Aorta (tissue), 5 donors: Measurements from ENCODE around the gene RNF208. TPM values are rescaled to one million over a fixed set of nuclear protein-coding genes. Genes with fewer than 3 reads are reported as not detected.
A peak's percentile ranks its signal among the peaks of the same experiment; 100 is the strongest.

Experiments
- ATAC-seq: fragments of 200-7000 bp; cut with Tn5 transposase; one replicate; pipeline ENCODE4 v1.9.1; 2022; ENCODE audit warnings: moderate library complexity; ENCODE audit not compliant: low FRiP score
- DNase-seq, 2 donors: peaks; one replicate each; pipeline ENCODE4 v3.0.0-alpha.2; 2020
- H3K27ac ChIP-seq, 2 donors: one replicate each; pipeline ENCODE4 v1.5.1; 2013; ENCODE audit warnings: low read length in 2 of 2, mild to moderate bottlenecking in 2 of 2, moderate library complexity in 2 of 2, control low read depth in 1 of 2, inconsistent platforms in 1 of 2, low read depth in 1 of 2
- H3K27me3 ChIP-seq, 2 donors: one replicate each; pipeline ENCODE4 v1.6.1; 2013; ENCODE audit warnings: control low read depth in 1 of 2, low read length in 1 of 2, mild to moderate bottlenecking in 1 of 2, moderate library complexity in 1 of 2; ENCODE audit not compliant: insufficient read depth in 2 of 2, control insufficient read depth in 1 of 2
- H3K36me3 ChIP-seq, 2 donors: one replicate each; pipeline ENCODE4 v1.6.1; 2013; ENCODE audit warnings: control low read depth in 1 of 2, low read length in 1 of 2, mild to moderate bottlenecking in 1 of 2; ENCODE audit not compliant: insufficient read depth in 2 of 2, control insufficient read depth in 1 of 2
- H3K4me1 ChIP-seq, 2 donors: one replicate each; pipeline ENCODE4 v1.6.1; 2013; ENCODE audit warnings: low read length in 2 of 2, control low read depth in 1 of 2, mild to moderate bottlenecking in 1 of 2, moderate library complexity in 1 of 2; ENCODE audit not compliant: insufficient read depth in 2 of 2, control insufficient read depth in 1 of 2
- H3K4me3 ChIP-seq, 2 donors: one replicate each; pipeline ENCODE4 v1.5.1; 2013; ENCODE audit warnings: low read length in 2 of 2, control low read depth in 1 of 2, mild to moderate bottlenecking in 1 of 2
- H3K9me3 ChIP-seq: one replicate; pipeline ENCODE4 v1.6.1; 2013; ENCODE audit warnings: mild to moderate bottlenecking, low read length; ENCODE audit not compliant: control insufficient read depth
- WGBS, 2 donors: extraction: QIAGEN DNeasy Blood & Tissue Kit; methylation state at CpG; one replicate each; pipeline ENCODE4 v1.1.7; 2013; 5-methylcytosine and 5-hydroxymethylcytosine counted together
- intact Hi-C, 2 donors: fragments of 100-400 bp; cut with DNase I; formaldehyde crosslinking; loops; one replicate each; pipeline versions ENCODE4 v1.14.2 to v1.15.0; 2022
- polyA plus RNA-seq, 2 donors: library from polyadenylated mRNA; stranded (reverse); fragments of 200-250 nt; gene quantifications; one replicate each; pipeline ENCODE4 v1.2.3, GENCODE V29; 2013
- total RNA-seq, 2 donors: library from RNA; stranded (reverse); fragmentation: NEBNext Ultra II Directional; extraction: Animal tissue kit (Norgen Biotek cat#: 25700); gene quantifications; one replicate each; pipeline ENCODE4 v1.2.1, GENCODE V29; 2021
- donor health status: healthy with polysubstance abuse.
- donor health status: Bipolar disorder and iron deficiency.
- donor health status: DM: no; HTN: no; CAD: no.
- donor health status: DM: no; HTN: no; CAD: no.
- donor health status: DM: yes; HTN: yes; CAD: no.

The RNF208 gene
- total and polyA plus RNA-seq, 4 donors, result 2.2 to 11.8 (median 3.1) TPM

DNA sequence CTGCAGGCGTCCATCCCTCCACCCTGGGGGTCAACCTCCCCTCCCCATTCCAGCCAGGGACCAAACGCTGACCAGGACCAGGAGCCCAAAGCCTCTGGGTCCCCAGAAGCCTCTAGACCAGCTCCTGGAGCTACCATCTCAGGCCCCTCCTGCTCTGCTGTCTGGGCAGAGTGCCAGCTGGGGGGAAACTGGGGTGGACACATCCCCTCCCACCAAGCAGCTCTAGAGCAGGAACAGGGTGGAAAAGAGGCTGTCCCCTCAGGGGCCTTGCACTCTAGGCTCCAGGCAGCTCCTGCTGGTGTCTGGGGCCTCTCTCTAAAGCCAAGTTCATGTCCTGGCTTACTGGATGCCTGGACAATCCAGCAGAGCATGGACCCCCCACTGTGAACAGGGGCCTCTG is 29.2 kb downstream of the RNF208 start:
- H3K4me1 ChIP-seq, result no peaks in the 10 kb centered on the region
- no peaks in the 10 kb centered on the region for H3K36me3 ChIP-seq
- no peak overlapping the region for H3K27ac ChIP-seq
- no peak for ATAC-seq
- WGBS, 2 donors, result 78 to 89% methylated on average over 2 of the region's 2 CpGs
- no peaks in the 10 kb centered on the region for H3K9me3 ChIP-seq
- no peaks in the 10 kb centered on the region for H3K27me3 ChIP-seq
- DNase-seq, result no peak
- H3K4me3 ChIP-seq, result no peak overlapping the region
- intact Hi-C loops, result no loop called here

DNA sequence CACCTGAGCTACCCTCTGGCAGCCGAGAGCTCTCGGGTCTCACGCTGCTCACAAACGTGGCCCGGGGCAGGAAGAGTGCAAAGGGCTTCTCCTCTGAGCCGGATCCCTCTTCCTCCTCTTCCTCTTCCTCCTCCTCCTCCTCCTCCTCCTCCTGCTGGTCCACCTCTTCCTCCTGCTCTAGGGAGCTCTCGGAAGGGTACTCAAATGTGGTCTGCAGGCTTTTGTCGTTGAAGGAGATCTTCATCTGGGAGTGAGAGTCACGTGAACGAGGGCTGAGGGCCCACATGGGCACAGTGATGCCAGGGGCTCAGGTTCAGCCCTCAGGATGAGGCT is 29.6 kb downstream of the RNF208 start:
- Histone ChIP-seq H3K27me3 (no peaks in the 10 kb centered on the region), H3K4me1 (no peaks in the 10 kb centered on the region), H3K27ac (no peak overlapping the region), H3K4me3 (no peak overlapping the region), H3K9me3 (no peaks in the 10 kb centered on the region), H3K36me3 (no peaks in the 10 kb centered on the region)
- intact Hi-C loops, result no loop called here
- WGBS, 2 donors, result 86 to 91% methylated on average over 10 of the region's 10 CpGs
- ATAC-seq (no peak), DNase-seq (no peak)

DNA sequence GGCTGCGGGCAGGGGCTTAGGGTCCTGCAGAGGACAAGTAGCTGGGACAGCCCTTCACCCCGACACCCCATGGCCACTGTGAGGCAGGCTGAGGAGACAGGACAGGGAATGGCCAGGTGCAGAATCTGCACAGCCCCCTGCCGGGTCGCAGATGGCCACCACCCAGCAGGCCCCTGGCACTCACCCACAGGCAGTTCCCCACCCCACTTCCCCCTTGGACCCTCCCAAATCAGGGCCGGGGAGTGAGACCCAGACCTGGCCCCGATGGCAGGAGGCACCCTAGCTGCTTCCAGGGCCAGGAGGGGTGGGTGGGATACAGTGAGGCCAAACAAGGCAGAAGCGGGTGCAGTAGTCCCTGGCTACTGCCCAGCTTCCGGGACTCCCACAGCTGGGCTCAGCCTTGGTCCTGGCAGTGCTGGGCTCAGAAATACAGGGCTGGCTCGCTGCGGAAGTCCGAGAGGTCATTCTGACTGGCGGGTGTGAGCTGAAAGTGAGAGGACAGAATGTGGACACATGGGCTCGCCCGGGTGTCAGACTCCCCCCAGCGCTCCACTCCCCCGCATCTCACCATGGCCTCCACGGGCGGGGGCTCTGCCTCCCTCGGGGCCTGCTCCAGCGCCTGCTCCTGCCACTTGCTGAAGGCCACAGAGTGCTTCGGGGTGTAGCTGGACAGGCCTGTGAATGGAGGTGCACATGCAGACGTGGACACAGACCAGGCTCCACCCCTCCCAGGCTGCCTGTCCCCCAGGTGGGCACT is 30.2 kb downstream of the RNF208 start:
- intact Hi-C loops, result no loop called here
- H3K27me3 ChIP-seq, result no peaks in the 10 kb centered on the region
- no peak overlapping the region for H3K27ac ChIP-seq
- no peak overlapping the region for H3K4me3 ChIP-seq
- no peaks in the 10 kb centered on the region for H3K9me3 ChIP-seq
- no peak for DNase-seq
- no peak for ATAC-seq
- 85 to 87% methylated on average over 20 to 22 of the region's 22 CpGs for WGBS, 2 donors
- H3K4me1 ChIP-seq, result no peaks in the 10 kb centered on the region
- H3K36me3 ChIP-seq, result no peaks in the 10 kb centered on the region

DNA sequence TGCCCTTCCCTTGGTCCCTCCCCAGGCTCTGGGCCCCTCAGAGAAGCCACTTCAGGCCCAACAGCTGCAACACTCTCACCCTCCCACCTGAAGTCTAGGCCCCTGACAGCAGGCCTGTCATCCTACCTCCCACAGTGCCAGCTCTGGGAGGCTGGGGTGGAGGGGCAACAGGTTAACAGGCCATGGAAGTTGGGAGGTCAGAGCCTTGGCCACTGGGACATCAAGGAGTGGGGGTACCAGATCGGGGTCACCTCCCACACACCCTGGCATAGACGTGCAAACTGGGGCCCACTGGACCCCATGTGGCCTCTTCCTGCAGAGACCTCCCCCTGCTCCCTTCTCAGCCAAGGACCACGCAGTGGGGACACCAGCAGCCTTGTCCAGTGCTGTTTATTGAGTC is 30.8 kb downstream of the RNF208 start:
- Histone ChIP-seq H3K9me3 (no peaks in the 10 kb centered on the region), H3K27ac (no peak overlapping the region), H3K36me3 (no peaks in the 10 kb centered on the region), H3K4me3 (no peak overlapping the region), H3K4me1 (no peaks in the 10 kb centered on the region), H3K27me3 (no peaks in the 10 kb centered on the region)
- DNase-seq (no peak), ATAC-seq (no peak)
- WGBS, 2 donors, result 75 to 77% methylated on average over 3 of the region's 3 CpGs
- intact Hi-C loops, result no loop called here

DNA sequence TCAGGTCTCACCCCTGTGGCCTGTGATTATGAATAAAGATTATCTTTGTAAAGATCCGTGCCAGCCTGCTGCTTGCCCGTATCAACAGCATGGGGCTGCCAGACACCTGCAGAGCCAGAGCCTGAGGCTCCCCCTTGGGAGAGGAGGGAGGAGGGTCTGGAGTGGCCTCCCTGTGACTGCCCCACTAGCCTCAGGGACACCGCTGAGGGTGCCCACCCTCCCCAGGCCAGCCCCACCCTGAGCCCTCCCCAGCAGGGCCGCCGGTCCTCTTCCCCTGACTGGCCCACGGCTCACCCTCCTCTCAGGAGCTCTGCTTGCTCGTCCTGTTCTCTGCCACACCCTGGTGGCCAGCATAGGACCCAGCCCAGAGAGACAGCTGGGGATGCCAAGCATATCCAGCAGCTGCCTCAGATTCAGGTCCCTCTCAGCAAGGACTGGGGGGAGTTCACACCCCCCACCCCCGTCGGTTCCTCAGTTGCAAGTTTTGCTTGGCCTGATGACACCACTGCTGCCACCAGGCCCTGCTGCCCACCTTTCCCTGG is 31.7 kb downstream of the RNF208 start:
- 69% methylated on average over 6 to 9 of the region's 9 CpGs for WGBS, 2 donors
- Histone ChIP-seq H3K36me3 (no peaks in the 10 kb centered on the region), H3K27ac (no peak overlapping the region), H3K4me3 (no peak overlapping the region), H3K9me3 (no peaks in the 10 kb centered on the region), H3K27me3 (no peaks in the 10 kb centered on the region), H3K4me1 (no peaks in the 10 kb centered on the region)
- intact Hi-C loops, result no loop called here
- no peak for DNase-seq
- no peak for ATAC-seq

DNA sequence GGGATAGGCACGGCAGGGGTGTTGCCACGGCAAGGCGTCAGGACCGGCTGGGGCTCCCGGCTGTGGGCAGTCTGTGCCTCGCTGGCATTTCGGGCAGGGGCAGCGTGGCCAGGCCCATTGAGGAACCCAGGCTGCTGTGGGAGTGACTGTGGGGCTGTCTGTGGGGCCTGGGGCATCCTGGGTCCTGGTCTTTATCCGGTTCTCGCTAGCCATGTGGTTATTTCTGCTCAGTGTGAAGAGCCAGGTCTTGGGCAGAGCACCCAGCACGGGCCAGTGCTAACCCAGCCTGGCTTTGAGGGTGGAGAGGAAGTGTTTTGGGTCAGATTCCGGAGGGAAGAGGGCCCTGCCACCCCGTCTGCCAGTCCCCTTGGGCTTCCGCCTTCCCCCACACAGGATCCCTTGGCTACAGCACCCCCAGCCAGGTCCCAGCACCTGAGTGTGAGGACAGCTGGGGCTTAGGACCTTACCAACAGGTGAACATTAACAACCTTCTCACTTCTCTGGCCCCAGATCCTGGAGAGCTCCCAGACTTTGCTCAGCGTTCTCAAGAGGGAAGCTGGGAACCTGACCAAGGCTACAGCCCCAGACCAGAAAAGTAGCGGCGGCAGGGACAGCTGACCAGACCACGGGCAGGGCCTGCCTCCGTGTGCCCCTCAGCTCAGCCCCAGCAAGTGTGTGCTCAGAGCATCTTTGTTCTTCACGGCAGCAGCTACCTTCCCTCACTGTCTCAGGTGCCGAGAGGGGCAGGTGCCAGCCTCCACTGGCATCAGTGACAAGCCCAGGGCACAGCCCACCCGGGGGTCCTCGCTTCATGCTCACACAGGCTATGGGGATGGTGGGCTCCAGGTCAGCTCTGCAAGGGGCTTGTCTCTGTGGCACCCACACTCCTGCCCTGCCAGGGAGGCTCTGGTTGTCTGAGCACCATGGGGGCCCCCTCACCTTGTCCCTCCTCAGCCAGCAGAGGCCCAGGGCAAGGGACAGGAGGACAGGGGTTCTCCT is 32.4 kb downstream of the RNF208 start:
- no peaks in the 10 kb centered on the region for H3K27me3 ChIP-seq
- intact Hi-C loops, result no loop called here
- ATAC-seq (no peak), DNase-seq (no peak)
- peak overlapping the region in 1 of 2 donors; percentile 72 for H3K27ac ChIP-seq
- 26 to 35% methylated on average over 23 of the region's 23 CpGs for WGBS, 2 donors
- no peaks in the 10 kb centered on the region for H3K9me3 ChIP-seq
- H3K4me1 ChIP-seq, result no peaks in the 10 kb centered on the region
- no peaks in the 10 kb centered on the region for H3K36me3 ChIP-seq
- peak overlapping the region; percentile 49 to 71 for H3K4me3 ChIP-seq

DNA sequence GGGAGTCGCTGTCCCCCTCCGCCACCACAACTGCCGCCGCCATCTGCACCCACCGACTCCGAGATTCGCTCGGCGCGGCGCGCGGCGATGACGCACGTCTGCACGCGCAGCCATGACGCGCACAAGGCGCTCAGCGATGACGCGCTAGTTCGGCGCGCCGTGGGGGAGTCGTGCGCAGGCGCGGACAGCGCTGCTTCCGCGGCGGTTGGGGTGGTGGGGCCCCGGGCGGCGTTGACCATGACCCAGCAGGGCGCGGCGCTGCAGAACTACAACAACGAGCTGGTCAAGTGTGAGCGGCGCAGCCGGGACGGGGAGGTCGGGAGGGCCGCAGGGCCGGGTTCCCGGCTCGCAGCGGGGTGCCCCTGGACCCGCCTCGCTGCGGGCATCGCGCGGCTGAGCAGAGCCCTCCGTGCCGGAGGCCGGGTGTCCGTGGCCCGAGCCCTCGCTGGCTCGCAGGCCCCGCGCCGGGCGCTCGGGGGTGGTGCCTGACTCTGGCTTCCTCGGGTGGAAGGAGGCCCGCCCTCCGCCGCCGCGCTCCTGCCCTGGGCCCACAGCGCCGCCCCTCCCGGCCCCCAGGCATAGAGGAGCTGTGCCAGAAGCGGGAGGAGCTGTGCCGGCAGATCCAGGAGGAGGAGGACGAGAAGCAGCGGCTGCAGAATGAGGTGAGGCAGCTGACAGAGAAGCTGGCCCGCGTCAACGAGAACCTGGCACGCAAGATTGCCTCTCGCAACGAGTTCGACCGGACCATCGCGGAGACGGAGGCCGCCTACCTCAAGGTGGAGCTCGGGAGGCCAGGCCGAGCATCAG is 33.3 kb downstream of the RNF208 start, which contains the start of the genes ANAPC2 and SSNA1:
Gene ANAPC2 (minus strand): TSS at position 71 of the 807 bp plus-strand sequence. CDS start 28 bp downstream, at position 43.
Gene SSNA1 (plus strand): TSS at position 187 of the 807 bp plus-strand sequence. CDS start 51 bp downstream, at position 238.
- WGBS, 2 donors, result 0 to 1% methylated on average over 75 to 98 of the region's 98 CpGs
- H3K36me3 ChIP-seq, result no peaks in the 10 kb centered on the region
- H3K4me3 ChIP-seq, result peak within 1 kb of the TSS; percentile 71 to 74
- peak; percentile 93 to 98 for DNase-seq
- peak within 1 kb of the TSS; percentile 34 to 72 for H3K27ac ChIP-seq
- no peaks in the 10 kb centered on the region for H3K27me3 ChIP-seq
- intact Hi-C loops, result no loop called here
- no peaks in the 10 kb centered on the region for H3K9me3 ChIP-seq
- peak; percentile 95 for ATAC-seq
- no peaks in the 10 kb centered on the region for H3K4me1 ChIP-seq

DNA sequence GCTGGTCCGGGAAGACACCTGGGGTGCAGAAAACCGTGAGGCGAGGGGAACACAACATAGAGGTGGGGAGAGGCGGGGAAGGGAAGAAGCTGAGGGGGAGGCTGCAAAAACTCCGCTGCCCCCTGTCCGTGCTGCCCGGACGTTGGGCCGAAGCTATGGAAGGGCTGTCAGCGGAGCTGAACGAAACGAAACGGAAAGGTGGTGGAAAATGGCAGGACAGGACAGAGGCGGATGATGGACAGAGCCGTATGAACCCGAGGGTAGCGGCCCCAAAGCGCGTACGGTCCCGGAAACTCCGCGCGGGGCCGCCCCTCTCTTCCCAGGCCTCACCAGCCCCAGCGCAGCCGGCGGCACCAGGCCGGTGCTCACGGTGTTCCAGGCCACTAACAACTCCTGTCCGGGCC is 34.0 kb downstream of the RNF208 start:
- Histone ChIP-seq H3K27me3 (no peaks in the 10 kb centered on the region), H3K4me1 (no peaks in the 10 kb centered on the region), H3K9me3 (no peaks in the 10 kb centered on the region), H3K4me3 (peak overlapping the region; percentile 63 to 74), H3K27ac (peak overlapping the region in 1 of 2 donors; percentile 29), H3K36me3 (peaks cover 0 to under 1% of the 10 kb centered on the region in 2 donors)
- 0% methylated on average over 16 to 31 of the region's 31 CpGs for WGBS, 2 donors
- intact Hi-C loops, result no loop called here
- ATAC-seq (no peak), DNase-seq (no peak)
